Measurements from ENCODE around the gene RAP1GAP. TPM values are rescaled to one million over a fixed set of nuclear protein-coding genes. Genes with fewer than 3 reads are reported as not detected.

The RAP1GAP gene
- total and polyA plus RNA-seq, 9 of the 15 experiments (the other 6 are each of a cell fraction or from before 2014, with no cell fraction given), result 0.29 to 30.2 (median 19.2) TPM

- TF ChIP-seq CHD7 (IDR thresholded peaks at IDR 0.05; ENCODE audit: low read depth, low read length) (no peak), PRDM10 (IDR thresholded peaks at IDR 0.05; ENCODE audit: partially characterized antibody) (peak; percentile 64), SRSF9 (IDR thresholded peaks at IDR 0.05; ENCODE audit: borderline replicate concordance, low read depth, low read length) (no peak), MITF (IDR thresholded peaks at IDR 0.05) (no peak), ILK (tag; IDR thresholded peaks at IDR 0.05; ENCODE audit: borderline replicate concordance, low read depth) (no peak)
Measured at GRCh38 chr1:21607549-21608529, 61.3 kb downstream of the RAP1GAP start (continued).

All from K562 (cell line).